Stimulated activated CD8-positive, alpha-beta memory T cell treated with anti-CD3 and anti-CD28 coated beads, Interleukin-15, amount 100 ng/mL, for 24 hours (primary cell): Measurements from ENCODE around the gene VPS26A.

Experiments
- DNase-seq: peaks from one replicate; pipeline ENCODE4 v3.0.0-alpha.2; 2020; ENCODE audit warnings: low read depth

Gene VPS26A

DNA sequence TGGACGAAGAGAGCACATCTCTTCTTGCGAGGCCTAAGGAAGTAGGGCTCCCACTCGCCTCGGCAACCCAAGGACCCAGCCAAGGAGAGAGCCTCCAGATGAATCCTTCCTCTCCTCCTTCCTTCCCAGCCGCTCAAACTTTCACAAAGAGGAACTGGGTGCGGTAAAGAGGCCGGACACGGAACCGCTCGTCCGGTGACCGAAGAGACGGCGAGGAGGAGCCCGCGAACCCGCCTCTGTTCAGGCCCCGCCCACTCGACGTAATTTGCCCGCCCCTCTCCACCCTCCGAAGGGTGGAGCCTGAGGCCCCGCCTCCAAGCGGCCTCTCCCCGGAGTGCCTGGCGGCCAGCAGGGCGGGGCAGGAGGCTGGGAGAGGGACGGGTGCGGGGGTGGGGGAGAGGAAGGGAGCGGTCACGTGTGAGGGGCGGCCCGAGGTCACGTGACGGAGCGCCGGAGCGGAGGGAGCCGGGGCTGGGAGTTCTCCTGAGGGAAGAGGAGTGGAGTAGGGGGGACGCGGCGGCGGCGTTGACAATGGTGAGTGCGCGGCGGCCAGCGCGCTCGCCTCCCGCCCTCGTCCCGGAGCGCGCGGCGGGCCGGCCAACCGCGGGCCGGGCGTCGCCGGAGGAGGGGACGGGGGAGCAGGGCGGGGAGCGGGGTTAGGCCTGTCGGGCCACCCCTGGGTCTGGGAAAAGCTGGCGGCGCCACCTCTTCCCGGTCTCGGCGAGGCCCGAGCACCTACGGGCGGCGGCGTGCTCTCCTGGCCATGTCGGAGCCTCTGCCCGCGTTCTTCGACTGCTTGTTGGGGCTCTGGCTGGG lies at the start of gene VPS26A:
VPS26A (plus strand) TSS at position 432 of the 816 bp plus-strand sequence; CDS start at position 532, 100 bp downstream.
- DNase-seq, result peak; percentile 99

DNA sequence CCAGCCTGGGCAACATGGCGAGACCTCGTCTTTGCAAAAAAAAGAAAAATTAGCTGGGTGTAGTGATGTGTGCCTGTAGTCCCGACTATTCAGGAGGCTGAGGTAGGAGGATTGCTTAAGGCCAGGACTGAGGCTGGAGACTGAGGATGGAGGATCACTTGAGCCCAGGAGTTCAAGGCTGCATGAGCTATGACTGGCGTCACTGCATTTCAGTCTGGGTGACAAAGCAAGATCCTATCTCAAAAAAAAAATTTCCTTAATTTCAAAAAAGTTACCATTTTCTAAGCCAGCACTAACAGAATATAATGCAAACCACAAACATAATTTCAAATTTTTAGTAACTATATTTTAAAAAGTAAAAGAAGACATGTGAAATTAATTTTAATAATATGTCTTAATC lies 49.4 kb upstream of the VPS26A start:
- no peak for DNase-seq

DNA sequence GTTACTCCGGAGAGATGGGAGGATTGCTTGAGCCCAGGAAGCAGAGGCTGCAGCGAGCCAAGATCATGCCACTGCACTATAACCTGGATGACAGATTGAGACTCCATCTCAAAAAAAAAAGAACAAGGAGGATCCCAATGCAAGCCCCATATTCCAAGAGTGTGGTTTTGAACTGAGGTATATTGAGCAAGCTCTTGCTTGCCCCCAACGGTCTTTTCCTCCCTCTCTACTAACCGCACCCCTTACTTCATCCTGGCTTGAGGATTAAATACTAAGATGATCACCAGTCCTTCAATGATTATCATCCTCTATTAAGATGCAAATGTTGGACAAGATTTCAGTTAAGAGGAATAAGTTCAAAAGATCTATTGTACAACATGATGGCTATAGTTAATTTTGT lies 48.5 kb upstream of the VPS26A start:
- DNase-seq, result no peak

DNA sequence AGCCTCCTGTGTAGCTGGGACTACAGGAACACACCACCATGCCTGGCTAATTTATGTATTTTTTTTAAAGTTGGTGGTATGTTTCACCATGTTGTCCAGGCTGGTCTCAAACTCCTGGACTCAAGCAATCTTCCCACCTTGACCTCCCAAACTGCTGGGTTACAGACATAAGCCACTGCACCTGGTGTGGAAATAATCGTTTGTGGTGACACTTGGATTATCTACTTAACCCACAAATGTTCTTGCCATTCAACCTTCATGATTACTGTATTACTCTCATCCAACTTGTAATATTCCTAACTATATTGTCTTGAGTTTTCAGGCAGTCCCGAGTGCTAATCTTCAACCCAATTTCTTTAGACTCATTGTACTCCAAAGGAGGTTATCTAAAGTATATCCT lies 45.7 kb upstream of the VPS26A start:
- no peak for DNase-seq

- DNase-seq, result no peak
Measured at GRCh38 chr10:69080226-69080625, 43.8 kb upstream of the VPS26A start.

DNA sequence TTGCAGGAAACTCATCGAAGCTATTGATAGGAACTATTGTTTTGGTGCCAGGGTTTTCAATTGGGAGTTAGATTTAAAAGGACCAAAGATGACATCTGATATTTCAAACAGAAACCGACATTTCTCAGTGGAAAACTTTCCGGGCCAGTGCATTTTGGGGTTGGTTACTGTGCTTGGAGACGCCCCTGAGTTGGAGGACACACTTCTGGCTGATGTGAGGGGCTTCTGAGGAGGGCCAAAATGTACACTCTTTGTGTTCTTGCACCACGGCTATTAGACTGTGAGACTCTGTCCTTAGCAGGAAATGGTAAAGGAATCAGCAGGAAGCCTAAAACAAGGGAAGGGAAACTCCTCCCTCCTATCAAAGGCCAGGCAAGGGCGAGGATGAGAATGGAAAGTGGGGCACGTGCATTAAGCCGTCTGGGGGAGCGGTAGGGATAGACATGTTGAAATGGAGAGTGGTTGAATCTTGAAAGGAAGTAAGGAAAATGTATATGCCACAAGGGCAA lies 37.9 kb upstream of the VPS26A start:
- no peak for DNase-seq

DNA sequence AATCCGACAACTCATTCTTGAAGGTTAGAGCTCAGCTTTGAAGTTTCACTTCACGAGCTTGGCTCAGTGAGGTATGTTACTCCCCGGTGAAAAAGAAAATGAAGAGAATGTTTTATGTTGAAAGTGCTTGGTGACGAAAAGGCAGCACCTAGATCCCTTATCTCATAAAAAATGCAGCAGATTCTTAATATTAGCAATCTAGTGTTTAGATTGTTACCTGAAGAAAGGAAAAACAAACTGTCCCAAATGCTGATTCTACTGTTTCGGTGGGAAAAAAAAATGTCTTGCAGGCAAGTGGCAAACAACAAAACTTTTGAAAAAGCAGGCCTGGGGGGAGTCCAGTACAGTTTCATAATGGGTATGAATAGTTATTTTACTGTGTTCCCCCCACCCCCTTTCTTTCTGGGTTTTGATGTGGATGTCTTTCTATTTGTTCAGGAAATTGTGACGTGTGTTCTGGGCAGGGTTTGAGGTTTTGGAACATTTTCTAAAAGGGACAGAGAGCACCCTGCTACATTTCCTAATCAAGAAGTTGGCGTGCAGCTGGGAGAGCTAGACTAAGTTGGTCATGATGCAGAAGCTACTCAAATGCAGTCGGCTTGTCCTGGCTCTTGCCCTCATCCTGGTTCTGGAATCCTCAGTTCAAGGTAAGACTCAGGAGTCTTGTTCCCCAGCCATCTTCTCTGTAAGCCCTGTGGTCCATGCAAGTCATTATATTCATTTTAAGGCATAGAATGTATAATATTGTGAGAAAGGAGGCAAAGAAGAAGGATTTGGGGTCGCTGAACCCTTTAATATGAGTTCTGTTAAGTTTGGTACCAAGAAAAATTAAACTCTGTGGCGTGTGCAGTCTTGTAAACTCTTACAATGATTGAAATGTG lies 36.1 kb upstream of the VPS26A start, which contains the start of gene SRGN:
SRGN (plus strand) TSS at position 514 of the 881 bp plus-strand sequence; CDS start at position 569, 55 bp downstream.
- DNase-seq, result no peak

- no peak for DNase-seq
Measured at GRCh38 chr10:69088471-69088769, 35.6 kb upstream of the VPS26A start.

- DNase-seq, result no peak
Measured at GRCh38 chr10:69088801-69089501, 35.0 kb upstream of the VPS26A start.

DNA sequence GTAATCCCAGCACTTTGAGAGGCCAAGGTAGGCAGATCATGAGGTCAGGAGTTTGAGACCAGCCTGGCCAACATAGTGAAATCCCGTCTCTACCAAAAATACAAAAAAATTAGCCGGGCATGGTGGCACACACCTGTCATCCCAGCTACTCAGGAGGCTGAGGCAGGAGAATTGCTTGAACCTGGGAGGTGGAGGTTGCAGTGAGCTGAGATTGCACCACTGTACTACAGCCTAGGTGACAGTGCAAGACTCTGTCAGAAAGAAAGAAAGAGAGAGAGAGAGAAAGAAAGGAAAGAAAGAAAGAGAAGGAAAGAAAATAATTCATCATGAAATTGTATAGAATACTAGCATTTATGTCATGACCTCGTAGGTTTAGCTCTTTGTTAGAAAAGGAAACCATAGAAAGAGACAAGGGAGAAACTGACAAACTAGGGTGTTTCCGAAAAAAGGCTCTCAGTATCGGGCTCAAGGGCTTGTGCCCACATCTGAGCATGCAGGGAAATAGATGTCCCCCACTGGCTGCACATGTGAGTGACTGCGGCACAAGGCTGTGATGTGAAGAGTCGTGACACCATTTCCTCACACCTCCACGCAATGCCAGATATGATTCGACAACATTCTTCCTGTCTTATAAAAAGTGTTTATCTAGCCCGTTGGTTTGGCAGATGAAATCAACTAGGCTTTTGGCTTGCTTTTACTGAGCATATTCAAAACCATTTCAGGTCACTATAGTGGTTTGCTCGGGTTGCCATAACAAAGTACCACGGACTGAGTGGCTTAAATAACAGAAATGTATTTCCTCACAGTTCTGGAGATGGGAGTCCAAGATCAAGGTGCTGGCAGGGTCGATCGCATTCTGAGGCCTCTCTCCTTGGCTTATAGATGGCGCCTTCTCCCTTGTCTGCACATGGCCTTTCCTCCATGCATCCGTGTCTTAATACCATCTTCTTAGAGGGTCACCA lies 34.1 kb upstream of the VPS26A start:
- DNase-seq, result peak; percentile 23

DNA sequence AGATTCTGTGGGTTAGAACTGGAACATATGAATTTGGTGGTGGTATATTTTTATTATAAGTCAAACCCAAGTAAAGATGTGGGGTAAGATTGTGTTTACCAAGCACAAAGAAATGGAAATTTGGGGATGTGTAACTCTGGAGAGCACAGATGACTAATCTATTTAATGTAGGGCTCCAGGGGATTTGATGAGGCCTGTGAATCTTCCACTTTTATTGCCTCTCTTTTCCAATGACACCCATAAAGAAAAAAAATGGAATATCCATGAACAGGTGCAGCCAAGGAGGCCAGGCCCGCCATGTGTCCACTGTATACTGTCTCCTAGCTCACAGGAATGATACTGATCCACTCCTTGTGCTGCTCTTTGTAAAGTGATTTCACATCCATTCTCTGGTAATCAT lies 33.3 kb upstream of the VPS26A start:
- no peak for DNase-seq

DNA sequence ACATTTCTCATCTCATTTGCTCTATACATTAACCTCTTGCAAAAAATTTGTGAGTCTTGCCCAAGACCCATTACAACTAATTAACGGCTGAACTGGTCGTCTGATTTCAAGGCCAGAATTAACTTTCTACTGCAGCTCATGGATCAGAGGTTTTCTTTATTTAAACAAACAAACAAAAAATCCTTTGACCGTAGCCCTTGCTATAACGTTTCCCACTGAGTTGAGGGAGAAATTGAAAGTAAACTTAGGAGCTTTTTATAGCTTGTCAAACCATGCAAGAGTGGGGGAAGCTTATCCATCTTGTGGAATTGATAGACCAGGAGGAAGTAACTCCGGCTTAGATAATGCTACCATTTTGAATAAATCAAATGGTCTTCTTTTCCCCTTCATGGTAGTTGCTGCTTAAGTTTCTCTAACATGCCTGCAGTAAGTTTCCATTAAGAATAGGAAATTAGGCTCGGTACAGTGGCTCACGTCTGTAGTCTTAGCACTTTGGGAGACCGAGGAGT lies 32.8 kb upstream of the VPS26A start:
- no peak for DNase-seq

GRCh38 chr10:69092959-69093850 lies 30.8 kb upstream of the VPS26A start:
- peak; percentile 39 for DNase-seq

DNA sequence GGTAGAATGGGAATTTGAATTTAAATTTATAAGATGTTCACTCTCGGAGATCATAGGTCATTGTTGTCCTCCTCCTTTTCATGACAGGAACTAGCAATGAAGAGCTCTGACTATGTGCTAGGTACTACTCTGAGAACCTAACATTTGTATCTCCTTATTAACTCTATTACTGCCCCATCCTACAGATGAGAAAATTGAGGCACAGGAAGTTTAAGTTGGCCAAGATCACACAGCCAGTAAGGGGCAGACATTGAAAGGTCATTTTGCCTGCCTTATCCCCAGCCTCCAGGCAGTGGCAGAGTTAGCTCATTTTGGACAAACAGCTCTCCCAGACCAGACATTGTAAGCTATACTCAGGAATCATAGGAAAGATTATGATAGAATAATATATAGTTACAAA lies 30.0 kb upstream of the VPS26A start:
- DNase-seq, result no peak

DNA sequence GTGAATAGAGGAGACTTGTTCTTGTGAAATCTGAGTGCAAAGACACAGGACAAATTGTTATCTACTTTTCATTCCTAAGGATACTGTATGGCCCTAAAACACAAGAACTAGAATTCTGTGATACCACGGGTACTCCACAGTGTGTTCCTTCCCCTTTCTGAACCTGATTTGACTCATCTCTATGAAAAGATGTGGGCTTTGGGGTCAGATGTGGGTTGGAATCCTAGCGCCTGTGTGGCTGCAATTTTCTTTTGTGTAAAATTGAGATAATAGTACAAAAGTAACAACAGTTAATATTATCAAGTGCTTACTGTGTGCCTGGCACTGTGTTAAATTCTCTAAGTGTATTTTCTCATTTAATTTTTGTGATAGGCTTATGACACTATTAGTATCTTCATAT lies 27.9 kb upstream of the VPS26A start:
- no peak for DNase-seq

GRCh38 chr10:69097729-69098128 lies 26.2 kb upstream of the VPS26A start:
- no peak for DNase-seq

- DNase-seq, result no peak
Measured at GRCh38 chr10:69100136-69100872, 23.7 kb upstream of the VPS26A start.

DNA sequence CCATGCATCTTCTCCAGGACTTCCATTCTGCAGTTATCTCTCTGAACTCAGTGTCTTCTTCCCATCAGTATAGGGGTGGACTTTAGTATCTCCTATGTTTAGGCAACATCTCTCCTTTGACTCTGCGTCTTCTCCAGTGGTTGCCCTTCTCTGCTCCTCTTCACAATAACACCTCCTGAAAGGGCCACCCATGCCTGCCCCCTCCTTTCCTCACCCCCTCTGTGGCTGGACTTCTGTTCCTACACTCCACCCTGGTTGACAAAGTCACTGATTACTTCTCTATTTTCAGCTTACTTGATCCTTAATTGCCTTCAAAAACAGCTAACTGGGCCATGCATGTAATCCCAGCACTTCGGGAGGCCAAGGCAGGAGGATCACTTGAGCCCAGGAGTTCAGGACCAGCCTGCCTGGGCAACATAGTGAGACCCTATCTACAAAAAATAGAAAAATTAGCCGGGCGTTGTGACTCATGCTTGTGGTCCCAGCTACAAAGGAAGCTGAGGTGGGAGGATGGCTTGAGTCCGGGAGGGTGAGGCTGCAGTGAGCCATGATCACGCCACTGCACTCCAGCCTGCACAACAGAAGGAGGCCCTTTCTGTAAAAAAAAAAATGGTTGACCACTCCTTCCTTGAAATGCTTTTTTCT lies 22.4 kb upstream of the VPS26A start:
- no peak for DNase-seq

GRCh38 chr10:69102440-69102839 lies 21.5 kb upstream of the VPS26A start:
- no peak for DNase-seq
